Stimulated activated CD4-positive, alpha-beta T cell treated with anti-CD3 and anti-CD28 coated beads, Interleukin-15, amount 100 ng/mL, for 1 hour (primary cell): ENCODE measurements around the gene GARIN1A.
"Not testable (repeated sequence)": the region's sequence is repeated elsewhere in the genome, so short reads cannot be mapped to it uniquely, and the experiment has no call there.

Experiments used
- DNase-seq, 2 donors: peaks; one replicate each; pipeline ENCODE4 v3.0.0-alpha.2; 2020; ENCODE audit warnings: low read depth in 1 of 2, low spot score in 1 of 2

The GARIN1A gene

GRCh38 chr7:128671992-128672391 lies at the start of gene GARIN1A:
Gene GARIN1A (plus strand): TSS chr7:128672292. CDS start chr7:128672398, 106 bp downstream.
- DNase-seq = no peak

GRCh38 chr7:128627124-128627523 lies 45.0 kb upstream of the GARIN1A start:
- DNase-seq = not testable (repeated sequence)

GRCh38 chr7:128633915-128634314 lies 38.2 kb upstream of the GARIN1A start:
- not testable (repeated sequence) for DNase-seq

GRCh38 chr7:128645206-128645605 lies 26.9 kb upstream of the GARIN1A start:
- not testable (repeated sequence) for DNase-seq

DNA sequence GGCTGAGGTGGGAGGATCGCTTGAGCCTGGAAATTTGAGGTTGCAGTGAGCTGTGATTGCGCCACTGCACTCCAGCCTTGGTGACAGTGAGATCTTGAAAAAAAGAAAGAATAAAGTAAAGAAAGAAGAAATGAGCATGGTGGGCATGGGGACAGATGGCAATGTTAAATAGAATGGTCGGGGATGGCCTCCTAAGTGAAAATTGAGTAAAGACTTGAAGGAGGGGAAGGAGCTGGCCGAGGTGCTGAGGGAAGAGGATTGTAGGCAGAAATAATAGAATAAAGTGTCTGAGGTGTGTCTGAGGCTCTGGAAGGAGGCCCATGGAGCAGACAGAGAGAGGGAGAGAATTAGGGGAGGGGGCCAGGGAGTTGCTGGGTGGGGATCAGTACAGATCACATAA lies 26.2 kb upstream of the GARIN1A start:
- DNase-seq = not testable (repeated sequence)

DNA sequence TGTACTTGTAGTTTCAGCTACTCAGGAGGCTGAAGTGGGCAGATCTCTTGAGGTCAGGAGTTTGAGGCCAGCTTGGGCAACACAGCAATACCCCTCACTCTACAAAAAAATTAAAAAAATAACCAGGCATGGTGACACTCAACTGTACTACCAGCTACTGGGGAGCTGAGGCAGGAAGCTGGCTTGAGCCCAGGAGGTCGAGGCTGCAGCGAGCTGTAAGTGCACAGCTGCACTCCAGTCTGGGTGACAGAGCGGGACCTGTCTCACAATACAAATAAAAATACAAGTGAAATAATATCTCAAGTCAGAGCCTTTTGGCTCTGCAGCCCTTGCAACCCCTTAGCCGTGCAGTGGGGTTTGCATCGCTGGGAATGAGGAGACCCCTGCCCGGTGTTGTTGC lies 25.2 kb upstream of the GARIN1A start:
- DNase-seq = not testable (repeated sequence)

GRCh38 chr7:128651096-128651495 lies 21.0 kb upstream of the GARIN1A start:
- not testable (repeated sequence) for DNase-seq

GRCh38 chr7:128652606-128653005 lies 19.5 kb upstream of the GARIN1A start:
- DNase-seq = not testable (repeated sequence)

DNA sequence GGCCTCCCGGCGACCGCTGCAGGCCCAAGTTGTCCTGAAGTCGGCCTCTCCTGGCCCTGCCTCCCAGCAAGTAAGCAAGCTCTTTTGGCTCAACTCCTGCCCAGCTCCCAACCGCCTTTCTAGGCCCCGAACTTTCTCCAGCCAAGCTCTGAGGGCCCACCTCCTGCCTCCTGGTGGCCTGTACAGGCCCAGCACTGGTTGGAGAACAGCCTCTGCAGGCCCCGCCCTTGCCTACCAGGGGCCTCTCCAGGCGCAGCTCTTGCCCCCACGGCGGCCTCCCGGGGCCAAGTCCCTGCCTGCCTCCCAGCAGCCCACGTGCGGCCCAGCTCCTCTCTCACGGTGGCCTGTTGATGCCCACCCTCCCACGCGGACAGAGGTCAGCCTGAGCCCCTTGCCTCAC lies 18.9 kb upstream of the GARIN1A start:
- not testable (repeated sequence) for DNase-seq

DNA sequence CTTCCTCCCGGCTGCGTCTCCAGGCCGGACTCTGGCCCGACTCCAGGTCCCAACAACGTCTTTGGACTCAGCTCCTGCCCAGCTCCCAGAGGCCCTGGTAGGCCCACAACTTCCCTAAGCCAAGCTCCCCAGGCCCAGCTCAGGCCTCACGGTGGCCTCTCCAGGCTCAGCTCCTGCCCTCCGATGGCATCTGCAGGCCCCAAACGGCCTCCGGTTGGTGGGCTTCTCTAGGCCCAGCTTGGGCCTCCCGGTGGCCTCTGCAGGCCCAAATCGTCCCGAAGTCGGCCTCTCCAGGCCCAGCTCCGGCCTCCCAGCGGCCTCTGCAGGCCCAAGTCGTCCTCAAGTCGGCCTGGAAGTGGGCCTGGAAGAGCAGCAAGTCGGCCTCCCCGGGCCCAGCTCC lies 18.0 kb upstream of the GARIN1A start:
- not testable (repeated sequence) for DNase-seq

- not testable (repeated sequence) for DNase-seq
Measured at GRCh38 chr7:128654501-128654900, 17.6 kb upstream of the GARIN1A start.

GRCh38 chr7:128658428-128658827 lies 13.7 kb upstream of the GARIN1A start:
- DNase-seq = not testable (repeated sequence)

- DNase-seq = no peak
Measured at GRCh38 chr7:128660596-128660995, 11.5 kb upstream of the GARIN1A start.

GRCh38 chr7:128661446-128661845 lies 10.6 kb upstream of the GARIN1A start:
- DNase-seq = no peak

- DNase-seq = no peak
Measured at GRCh38 chr7:128662091-128662490, 10.0 kb upstream of the GARIN1A start.

DNA sequence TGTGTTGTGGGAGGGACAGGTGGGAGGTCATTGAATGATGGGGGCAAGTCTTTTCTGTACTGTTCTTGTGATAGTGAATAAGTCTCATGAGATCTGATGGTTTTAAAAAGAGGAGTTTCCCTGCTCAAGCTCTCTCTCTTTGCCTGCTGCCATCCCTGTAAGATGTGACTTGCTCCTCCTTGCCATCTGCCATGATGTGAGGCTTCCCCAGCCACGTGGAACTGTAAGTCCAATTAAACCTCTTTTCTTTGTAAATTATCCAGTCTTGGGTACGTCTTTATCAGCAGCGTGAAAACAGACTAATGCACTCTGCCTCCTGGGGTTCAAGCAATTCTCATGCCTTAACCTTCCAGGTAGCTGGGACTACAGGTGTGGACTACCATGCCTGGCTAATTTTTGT lies 8.9 kb upstream of the GARIN1A start:
- not testable (repeated sequence) for DNase-seq

- DNase-seq = no peak
Measured at GRCh38 chr7:128665057-128665456, 7.0 kb upstream of the GARIN1A start.

DNA sequence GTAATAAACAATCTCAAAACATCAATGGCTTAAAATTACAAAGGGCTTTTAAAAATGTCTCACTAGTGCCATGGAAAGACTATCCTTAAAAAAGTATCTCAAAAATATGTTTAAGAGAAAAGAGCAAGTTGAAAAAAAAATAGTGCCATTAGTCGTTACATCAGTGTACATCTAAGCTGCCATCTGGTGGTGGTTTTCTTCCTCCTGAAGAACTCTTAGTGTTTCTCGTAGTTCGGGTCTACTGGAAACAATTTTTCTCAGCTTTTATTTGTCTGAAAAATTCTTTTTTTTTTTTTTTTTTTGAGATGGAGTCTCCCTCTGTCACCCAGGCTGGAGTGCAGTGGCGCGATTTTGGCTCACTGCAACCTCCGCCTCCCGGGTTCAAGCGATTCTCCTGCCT lies 5.9 kb upstream of the GARIN1A start:
- no peak for DNase-seq

DNA sequence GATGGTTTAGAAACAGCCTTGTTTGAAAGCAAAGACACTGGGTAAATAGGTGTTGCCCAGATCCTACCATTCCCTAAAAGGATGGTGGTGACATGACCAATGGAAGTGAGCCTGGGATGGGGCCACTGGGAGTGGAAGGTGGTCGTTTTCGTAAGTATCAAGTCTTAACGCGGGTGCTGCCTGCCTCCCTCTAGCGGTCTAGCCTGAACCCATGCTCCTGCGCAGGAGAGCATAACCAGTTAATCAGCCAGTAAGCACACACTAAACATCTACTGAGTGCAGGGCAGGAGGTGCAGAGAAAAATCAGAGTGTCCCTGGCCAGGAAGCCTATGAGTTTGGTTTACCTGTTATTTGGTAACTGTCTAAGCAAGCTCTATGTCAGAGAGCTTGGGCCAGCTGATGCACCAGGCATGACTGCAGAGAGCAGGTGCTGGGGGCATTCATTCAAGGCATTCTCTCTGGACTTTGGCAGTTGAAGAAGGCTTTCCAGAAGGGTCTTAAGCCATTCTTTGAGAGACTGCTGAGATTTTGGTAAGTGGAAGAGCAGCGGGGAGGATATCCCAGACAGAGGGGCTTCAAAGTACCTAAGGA lies 930 bp downstream of the GARIN1A start:
- no peak for DNase-seq

DNA sequence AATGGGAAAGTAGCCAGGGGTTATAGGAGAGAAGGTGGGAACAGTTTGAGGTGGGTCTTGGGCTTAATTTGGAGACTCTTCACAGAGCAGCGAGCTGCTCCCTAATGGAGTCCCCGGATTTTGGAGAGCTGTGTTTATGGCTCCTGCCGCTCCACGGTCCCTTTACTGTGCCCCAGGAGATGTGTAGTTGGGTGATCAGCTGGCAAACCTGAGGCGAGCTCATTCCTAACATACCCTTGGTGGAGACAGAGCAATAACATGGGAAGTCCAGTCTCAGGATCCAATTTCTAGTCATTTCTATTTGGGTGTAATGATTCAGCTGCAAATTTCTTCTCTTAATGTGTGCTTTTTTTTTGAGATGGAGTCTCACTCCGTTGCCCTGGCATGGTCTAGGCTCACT lies 1.5 kb downstream of the GARIN1A start:
- no peak for DNase-seq

GRCh38 chr7:128676665-128677064 lies 4.6 kb downstream of the GARIN1A start:
- no peak for DNase-seq

- DNase-seq = no peak
Measured at GRCh38 chr7:128679920-128680319, 7.8 kb downstream of the GARIN1A start.

- DNase-seq = no peak
Measured at GRCh38 chr7:128681794-128682537, 9.9 kb downstream of the GARIN1A start.
